HepG2 (cell line): Measurements from ENCODE around the gene TFEB. TPM values are rescaled to one million over a fixed set of nuclear protein-coding genes. Genes with fewer than 3 reads are reported as not detected.

ENCODE experiments used
- ATF7-NPFF ChIP-seq: sonication (generic); formaldehyde crosslinking; IDR thresholded peaks from 2 replicates; pipeline ENCODE4 v1.8.1; 2023; ENCODE audit warnings: mild to moderate bottlenecking, low read depth, missing genetic modification reagents, moderate library complexity
- BHLHE40 ChIP-seq: IDR thresholded peaks from 2 replicates; pipeline ENCODE4 v1.6.1; 2011; ENCODE audit warnings: low read length, improper control_type of control experiment
- CENPX ChIP-seq: sonication (generic); formaldehyde crosslinking; IDR thresholded peaks from 2 replicates; pipeline ENCODE4 v1.9.0; 2021; ENCODE audit warnings: mild to moderate bottlenecking, missing genetic modification reagents, moderate library complexity
- HNRNPL ChIP-seq: fragments of 200-400 bp; formaldehyde crosslinking; IDR thresholded peaks from 2 replicates; pipeline ENCODE4 v1.6.1; 2017; ENCODE audit warnings: mild to moderate bottlenecking, low read depth, low read length
- JUN ChIP-seq: sonication (generic); formaldehyde crosslinking; IDR thresholded peaks from 2 replicates; pipeline ENCODE4 v1.4.0; 2020; ENCODE audit warnings: mild to moderate bottlenecking, missing genetic modification reagents
- JUNB ChIP-seq: sonication (generic); formaldehyde crosslinking; IDR thresholded peaks from 2 replicates; pipeline ENCODE4 v1.8.0; 2022; ENCODE audit warnings: missing genetic modification reagents, mild to moderate bottlenecking, borderline replicate concordance
- KDM4B ChIP-seq: sonication (generic); formaldehyde crosslinking; IDR thresholded peaks from 2 replicates; pipeline ENCODE4 v1.4.0; 2020; ENCODE audit warnings: missing genetic modification reagents
- KLF13 ChIP-seq: sonication (generic); formaldehyde crosslinking; IDR thresholded peaks from 2 replicates; pipeline ENCODE4 v1.4.0; 2020; ENCODE audit warnings: mild to moderate bottlenecking, missing genetic modification reagents
- MAX ChIP-seq: IDR thresholded peaks from 2 replicates; pipeline ENCODE4 v1.6.1; 2012; ENCODE audit warnings: inconsistent platforms
- MXD4 ChIP-seq: IDR thresholded peaks from 2 replicates; pipeline ENCODE4 v1.6.1; 2016; ENCODE audit warnings: mild to moderate bottlenecking, missing biosample characterization, missing genetic modification reagents
- NBN ChIP-seq: fragments of 450-650 bp; conservative IDR thresholded peaks from 2 replicates; pipeline ENCODE4 v1.6.1; 2017
- NFE2L2 ChIP-seq: fragments of 150-350 bp; IDR thresholded peaks from 2 replicates; pipeline ENCODE4 v1.6.1; 2014; ENCODE audit warnings: low read length
- PAX8 ChIP-seq: sonication (generic); formaldehyde crosslinking; IDR thresholded peaks from 2 replicates; pipeline ENCODE4 v1.8.0; 2022; ENCODE audit warnings: mild to moderate bottlenecking, missing genetic modification reagents, borderline replicate concordance
- SMC3 ChIP-seq: IDR thresholded peaks from 2 replicates; pipeline ENCODE4 v1.6.1; 2011; ENCODE audit warnings: low read length, improper control_type of control experiment
- ZBTB20 ChIP-seq: sonication (generic); formaldehyde crosslinking; IDR thresholded peaks from 2 replicates; pipeline ENCODE4 v1.8.1; 2023; ENCODE audit warnings: missing genetic modification reagents, low read depth, mild to moderate bottlenecking, borderline replicate concordance
- ZBTB43 ChIP-seq: sonication (generic); formaldehyde crosslinking; conservative IDR thresholded peaks from 2 replicates; pipeline ENCODE4 v1.4.0; 2020; ENCODE audit warnings: missing genetic modification reagents
- ZFY ChIP-seq: sonication (generic); formaldehyde crosslinking; IDR thresholded peaks from 2 replicates; pipeline ENCODE4 v1.4.0; 2020; ENCODE audit warnings: missing genetic modification reagents
- ZNF225 ChIP-seq: sonication (generic); formaldehyde crosslinking; IDR thresholded peaks from 2 replicates; pipeline ENCODE4 v1.4.0; 2020; ENCODE audit warnings: mild to moderate bottlenecking, missing genetic modification reagents
- ZNF563 ChIP-seq: sonication (generic); formaldehyde crosslinking; IDR thresholded peaks from 2 replicates; pipeline ENCODE4 v1.8.0; 2022; ENCODE audit warnings: mild to moderate bottlenecking, moderate library complexity, missing genetic modification reagents
- ZNF569 ChIP-seq: sonication (generic); formaldehyde crosslinking; IDR thresholded peaks from 2 replicates; pipeline ENCODE4 v1.5.0; 2020; ENCODE audit warnings: mild to moderate bottlenecking, missing genetic modification reagents, moderate library complexity, borderline replicate concordance
- ZNF747 ChIP-seq: sonication (generic); formaldehyde crosslinking; IDR thresholded peaks from 2 replicates; pipeline ENCODE4 v1.8.1; 2023; ENCODE audit warnings: missing genetic modification reagents, mild to moderate bottlenecking, borderline replicate concordance
- polyA plus RNA-seq, 8 experiments: library from polyadenylated mRNA; depleted of rRNA in 3 of 8; stranded (reverse) in 7 of 8; unstranded in 1 of 8; fragments of >200 nt; fragmentation: Illumina TruSeq in 4 of 8; extraction: Trizol in 4 of 8; gene quantifications; 2 replicates each; pipeline versions ENCODE4 v1.2.1 to v1.2.3, GENCODE V29; 2011 to 2016; ENCODE audit warnings: low read depth in 4 of 8, missing spikeins in 1 of 8, mixed read lengths in 1 of 8; ENCODE audit not compliant: insufficient read depth in 1 of 8
- total RNA-seq, 5 experiments: library from RNA; depleted of rRNA; stranded (reverse); fragments of >200 nt; fragmentation: Illumina TruSeq; extraction: Trizol; gene quantifications; 2 replicates each; pipeline ENCODE4 v1.2.3, GENCODE V29; 2016; ENCODE audit warnings: low read depth in 1 of 5
- TF ChIP-seq, protein P1 (sequence below): sonication (generic); formaldehyde crosslinking; IDR thresholded peaks from 2 replicates; pipeline ENCODE4 v1.8.0; 2022; ENCODE audit warnings: mild to moderate bottlenecking, missing genetic modification reagents, moderate library complexity
- TF ChIP-seq, protein P2 (sequence below): sonication (generic); formaldehyde crosslinking; IDR thresholded peaks from 2 replicates; pipeline ENCODE4 v1.8.0; 2022; ENCODE audit warnings: mild to moderate bottlenecking, missing genetic modification reagents; ENCODE audit not compliant: insufficient replicate concordance
- TF ChIP-seq, protein P3 (sequence below): sonication (generic); formaldehyde crosslinking; conservative IDR thresholded peaks from 2 replicates; pipeline ENCODE4 v1.8.0; 2022; ENCODE audit warnings: mild to moderate bottlenecking, moderate library complexity, missing genetic modification reagents

The TFEB gene
- total and polyA plus RNA-seq, 2 of the 13 experiments (the other 11 are each of a cell fraction or from before 2014, with no cell fraction given), result 13.3 to 18.7 TPM

DNA sequence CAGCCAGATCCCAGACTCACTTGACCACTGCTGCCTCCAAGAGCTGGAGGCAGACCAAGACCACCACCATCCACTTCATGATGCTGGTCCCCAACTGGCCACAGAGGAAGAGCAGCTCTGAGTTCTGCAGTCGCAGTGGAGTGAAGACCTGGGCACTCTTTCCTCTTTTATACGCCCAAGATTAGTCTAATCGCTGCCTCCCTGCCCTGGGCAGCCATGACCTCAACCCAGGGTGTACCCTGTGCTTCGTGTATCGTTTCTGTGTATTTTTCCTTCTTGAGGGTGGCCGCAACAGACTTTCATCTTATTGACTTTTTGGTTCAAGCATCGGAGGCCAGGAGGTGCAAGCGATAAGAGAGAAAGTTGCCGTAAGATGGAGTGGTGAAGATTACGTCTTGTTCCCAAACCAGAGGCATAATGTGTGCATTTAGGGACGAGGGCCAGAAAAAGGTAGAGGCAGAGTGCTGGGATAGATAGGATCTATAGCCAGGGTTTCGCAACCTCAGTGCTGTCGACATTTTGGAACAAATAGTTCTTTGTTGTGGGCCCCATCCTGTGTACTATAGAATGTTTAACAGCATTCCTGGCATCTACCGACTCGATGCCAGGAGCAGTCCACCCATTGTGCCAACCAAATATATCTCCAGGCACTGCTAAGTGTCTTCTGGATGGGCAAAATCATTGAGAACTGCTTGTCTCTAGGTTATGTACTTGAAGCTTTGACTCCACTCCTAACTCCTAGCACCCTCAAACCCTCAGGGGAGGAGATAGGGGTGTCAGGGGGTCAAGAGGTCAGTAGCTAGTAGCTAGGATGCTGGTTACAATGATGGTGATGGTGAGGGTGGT is 12.1 kb upstream of the TFEB start, which contains the start of gene PGC (continued):
- TF ChIP-seq ATF7-NPFF (CRISPR knock-in tag), result peak; percentile 74
- no peak for TF ChIP-seq BHLHE40
- TF ChIP-seq ZNF747, result peak; percentile 75
- TF ChIP-seq ZFY (CRISPR knock-in tag), result peak; percentile 48; the same call in 1 of the 2 replicates
- TF ChIP-seq ZNF563 (CRISPR knock-in tag), result no peak
- TF ChIP-seq, protein P1, sequence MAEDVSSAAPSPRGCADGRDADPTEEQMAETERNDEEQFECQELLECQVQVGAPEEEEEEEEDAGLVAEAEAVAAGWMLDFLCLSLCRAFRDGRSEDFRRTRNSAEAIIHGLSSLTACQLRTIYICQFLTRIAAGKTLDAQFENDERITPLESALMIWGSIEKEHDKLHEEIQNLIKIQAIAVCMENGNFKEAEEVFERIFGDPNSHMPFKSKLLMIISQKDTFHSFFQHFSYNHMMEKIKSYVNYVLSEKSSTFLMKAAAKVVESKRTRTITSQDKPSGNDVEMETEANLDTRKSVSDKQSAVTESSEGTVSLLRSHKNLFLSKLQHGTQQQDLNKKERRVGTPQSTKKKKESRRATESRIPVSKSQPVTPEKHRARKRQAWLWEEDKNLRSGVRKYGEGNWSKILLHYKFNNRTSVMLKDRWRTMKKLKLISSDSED, result no peak
- no peak for TF ChIP-seq ZNF225 (CRISPR knock-in tag)
- peak; percentile 47; the same call in 1 of the 2 replicates for TF ChIP-seq JUN (CRISPR knock-in tag)
- peak; percentile 99 for TF ChIP-seq ZBTB20 (CRISPR knock-in tag)
- no peak for TF ChIP-seq ZNF569 (CRISPR knock-in tag)
- TF ChIP-seq MXD4 (CRISPR knock-in tag), result no peak
- TF ChIP-seq MAX, result peak; percentile 54; the same call in 1 of the 2 replicates
- TF ChIP-seq, protein P2, sequence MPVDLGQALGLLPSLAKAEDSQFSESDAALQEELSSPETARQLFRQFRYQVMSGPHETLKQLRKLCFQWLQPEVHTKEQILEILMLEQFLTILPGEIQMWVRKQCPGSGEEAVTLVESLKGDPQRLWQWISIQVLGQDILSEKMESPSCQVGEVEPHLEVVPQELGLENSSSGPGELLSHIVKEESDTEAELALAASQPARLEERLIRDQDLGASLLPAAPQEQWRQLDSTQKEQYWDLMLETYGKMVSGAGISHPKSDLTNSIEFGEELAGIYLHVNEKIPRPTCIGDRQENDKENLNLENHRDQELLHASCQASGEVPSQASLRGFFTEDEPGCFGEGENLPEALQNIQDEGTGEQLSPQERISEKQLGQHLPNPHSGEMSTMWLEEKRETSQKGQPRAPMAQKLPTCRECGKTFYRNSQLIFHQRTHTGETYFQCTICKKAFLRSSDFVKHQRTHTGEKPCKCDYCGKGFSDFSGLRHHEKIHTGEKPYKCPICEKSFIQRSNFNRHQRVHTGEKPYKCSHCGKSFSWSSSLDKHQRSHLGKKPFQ (CRISPR knock-in tag), result no peak
- peak; percentile 40 for TF ChIP-seq SMC3
- 0 out of 2 replicates have a peak, but pooled peaks have one; percentile 58 for TF ChIP-seq KDM4B (CRISPR knock-in tag)
- peak; percentile 80; the same call in 1 of the 2 replicates for TF ChIP-seq ZBTB43 (CRISPR knock-in tag)
- peak; percentile 96 for TF ChIP-seq HNRNPL
- TF ChIP-seq KLF13, result no peak; the same call in 1 of the 2 replicates
- TF ChIP-seq, protein P3, sequence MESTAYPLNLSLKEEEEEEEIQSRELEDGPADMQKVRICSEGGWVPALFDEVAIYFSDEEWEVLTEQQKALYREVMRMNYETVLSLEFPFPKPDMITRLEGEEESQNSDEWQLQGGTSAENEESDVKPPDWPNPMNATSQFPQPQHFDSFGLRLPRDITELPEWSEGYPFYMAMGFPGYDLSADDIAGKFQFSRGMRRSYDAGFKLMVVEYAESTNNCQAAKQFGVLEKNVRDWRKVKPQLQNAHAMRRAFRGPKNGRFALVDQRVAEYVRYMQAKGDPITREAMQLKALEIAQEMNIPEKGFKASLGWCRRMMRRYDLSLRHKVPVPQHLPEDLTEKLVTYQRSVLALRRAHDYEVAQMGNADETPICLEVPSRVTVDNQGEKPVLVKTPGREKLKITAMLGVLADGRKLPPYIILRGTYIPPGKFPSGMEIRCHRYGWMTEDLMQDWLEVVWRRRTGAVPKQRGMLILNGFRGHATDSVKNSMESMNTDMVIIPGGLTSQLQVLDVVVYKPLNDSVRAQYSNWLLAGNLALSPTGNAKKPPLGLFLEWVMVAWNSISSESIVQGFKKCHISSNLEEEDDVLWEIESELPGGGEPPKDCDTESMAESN (CRISPR knock-in tag), result peak; percentile 90
- TF ChIP-seq NFE2L2, result no peak
- no peak for TF ChIP-seq CENPX
- no peak for TF ChIP-seq NBN
- TF ChIP-seq JUNB (CRISPR knock-in tag), result peak; percentile 41; the same call in 1 of the 2 replicates
- TF ChIP-seq PAX8 (CRISPR knock-in tag), result no peak
